ENCODE measurements around the gene CHD1.

The CHD1 gene

DNA sequence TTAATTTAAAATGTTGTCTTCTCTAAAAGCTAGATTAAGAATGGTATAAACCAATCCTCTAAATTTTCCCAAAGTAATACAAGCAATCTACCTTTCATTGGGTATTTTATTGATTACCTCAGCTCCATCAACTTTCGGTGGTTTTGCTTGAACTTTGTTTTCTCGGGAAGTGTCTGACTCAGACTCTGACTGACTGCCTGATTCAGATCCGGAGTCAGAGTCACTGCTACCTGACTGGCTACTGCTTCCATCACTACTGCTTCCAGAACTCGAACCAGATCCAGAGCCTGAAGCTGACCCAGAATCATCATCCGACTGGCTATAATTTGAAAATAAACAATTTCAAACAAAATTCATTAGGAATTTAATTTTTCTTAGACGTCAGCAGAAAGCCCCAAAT, 24.0 kb downstream of the CHD1 start:
- DNase-seq (ENCODE audit: low read depth, low spot score): no peak

DNA sequence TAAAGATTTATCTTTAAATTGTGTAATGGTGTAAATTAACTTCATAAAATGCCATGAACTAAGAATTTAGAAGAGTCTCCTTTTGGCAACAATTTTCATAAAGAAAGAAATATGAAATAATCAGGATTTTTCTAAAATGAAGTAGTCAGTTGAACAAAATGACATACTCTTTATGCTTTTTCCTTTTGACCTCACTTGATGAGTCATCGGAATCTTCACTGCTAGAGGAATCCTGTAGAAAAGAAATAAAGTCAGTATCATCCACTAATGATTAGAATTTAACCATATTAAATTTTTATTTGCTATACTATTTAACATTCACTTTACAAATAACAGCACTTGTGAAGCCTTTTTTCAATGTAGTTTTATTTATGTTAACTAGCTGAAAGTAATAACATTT, 26.1 kb downstream of the CHD1 start:
- DNase-seq (ENCODE audit: low read depth, low spot score): no peak

DNA sequence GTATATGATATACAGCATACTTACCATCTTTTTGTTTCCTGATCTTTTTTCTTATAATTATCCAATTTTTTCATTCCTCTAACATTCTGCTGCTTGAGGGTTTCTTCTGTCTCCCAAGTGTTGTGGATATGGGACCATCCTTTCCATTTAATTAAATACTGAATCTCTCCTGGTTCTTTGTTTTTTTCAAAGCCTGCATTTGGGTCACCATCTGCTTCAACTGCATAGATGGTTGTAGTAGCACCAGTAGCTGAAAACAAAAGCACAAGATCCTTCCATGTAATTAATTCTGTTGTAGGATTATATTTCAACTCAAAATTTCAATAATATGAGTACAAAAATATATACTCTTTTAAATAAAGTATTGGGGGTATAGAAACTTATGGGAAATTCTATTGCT, 29.4 kb downstream of the CHD1 start:
- DNase-seq (ENCODE audit: low read depth, low spot score): no peak

- DNase-seq (ENCODE audit: low read depth, low spot score): no peak
Measured at GRCh38 chr5:98898743-98899142, 30.1 kb downstream of the CHD1 start.

DNA sequence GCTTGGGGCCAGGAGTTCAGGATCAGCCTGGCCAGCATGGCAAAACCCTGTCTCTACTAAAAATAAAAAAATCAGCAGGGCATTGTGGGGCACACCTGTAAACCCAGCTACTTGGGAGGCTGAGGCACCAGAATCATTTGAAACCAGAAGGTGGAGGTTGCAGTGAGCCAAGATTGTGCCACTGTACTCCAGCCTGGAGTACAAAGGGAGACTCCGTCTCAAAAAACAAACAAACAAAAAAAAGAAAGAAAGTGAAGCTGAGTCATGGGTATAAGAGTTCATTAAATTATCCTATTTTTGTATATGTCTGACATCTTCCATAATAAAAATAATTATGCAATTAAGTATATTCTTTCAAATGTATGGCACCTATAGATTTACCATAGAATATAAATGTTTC, 37.2 kb downstream of the CHD1 start:
- no peak for DNase-seq (ENCODE audit: low read depth, low spot score)

DNA sequence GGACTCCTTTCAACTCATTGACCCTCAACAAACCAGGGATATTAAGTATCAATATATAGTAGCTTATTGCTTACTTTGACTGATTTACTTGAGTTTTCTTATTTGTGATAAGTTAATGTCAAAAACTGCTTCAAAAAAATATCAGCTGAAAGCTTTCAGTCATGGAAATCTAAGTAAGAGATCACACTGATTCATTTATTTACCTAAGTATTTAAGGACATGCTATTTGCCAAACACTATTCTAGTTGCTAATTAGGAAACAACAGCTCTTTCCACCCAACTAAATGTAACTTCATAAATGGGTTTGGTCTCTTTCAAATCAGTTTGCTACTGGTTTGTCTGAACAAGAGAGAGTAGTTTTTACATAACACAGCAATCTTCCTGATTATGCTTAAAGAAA, 48.2 kb downstream of the CHD1 start:
- DNase-seq (ENCODE audit: low read depth, low spot score): no peak

GRCh38 chr5:98880151-98880550, 48.7 kb downstream of the CHD1 start:
- no peak for DNase-seq (ENCODE audit: low read depth, low spot score)

DNA sequence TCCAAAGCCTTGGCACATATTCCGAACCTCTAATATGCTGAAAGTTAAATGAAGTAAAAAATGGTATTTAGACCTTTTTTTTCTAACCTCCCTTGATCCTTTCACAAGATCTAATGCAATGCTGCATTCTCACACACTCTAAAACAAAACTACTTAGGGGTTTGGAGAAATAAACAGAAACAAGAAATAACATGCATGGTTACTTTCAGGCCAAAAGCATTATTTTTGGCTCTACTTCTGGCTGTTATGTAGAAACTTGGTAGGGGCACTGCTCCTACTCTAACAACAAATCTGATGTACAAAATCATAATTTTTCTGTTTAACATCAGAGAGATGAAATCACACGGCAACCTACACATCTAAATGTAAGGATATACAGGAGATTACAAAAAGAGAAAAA, 51.2 kb downstream of the CHD1 start:
- DNase-seq (ENCODE audit: low read depth, low spot score): no peak

DNA sequence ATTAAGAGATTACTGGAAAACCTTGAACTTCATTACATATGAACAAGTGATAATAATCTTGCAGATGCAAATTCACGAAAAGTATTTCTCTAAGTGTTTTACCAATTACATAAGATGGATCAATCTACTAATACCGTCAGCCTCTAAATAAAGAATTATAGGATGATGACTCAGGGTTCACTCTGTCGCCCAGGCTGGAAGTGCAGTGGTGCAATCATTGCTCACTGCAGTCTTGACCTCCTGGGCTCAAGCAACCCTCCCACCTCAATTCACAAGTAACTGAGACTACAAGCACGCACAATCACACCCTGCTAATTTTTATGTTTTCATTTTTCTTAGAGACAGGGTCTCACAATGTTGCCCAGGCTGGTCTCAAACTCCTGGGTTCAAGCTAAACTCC, 56.1 kb downstream of the CHD1 start:
- DNase-seq (ENCODE audit: low read depth, low spot score): no peak

DNA sequence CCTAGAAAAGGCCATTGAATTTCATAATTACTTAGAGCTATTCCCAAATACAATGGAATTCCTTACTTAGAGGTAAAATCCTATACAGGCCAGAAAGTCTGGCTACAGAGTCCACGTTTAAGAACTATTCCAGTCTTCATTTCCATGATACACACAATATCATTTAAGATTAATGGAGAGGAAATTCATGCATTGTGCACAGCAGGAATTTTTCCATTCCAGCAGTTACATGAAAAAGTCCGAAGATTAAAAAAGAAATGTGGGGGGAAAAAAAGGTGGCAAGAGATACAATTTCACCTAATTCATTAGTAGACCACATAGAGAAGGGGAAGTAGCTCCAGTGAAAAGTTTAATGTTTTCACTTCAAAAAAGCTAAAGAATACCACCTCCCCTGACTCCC, 63.1 kb downstream of the CHD1 start:
- DNase-seq (ENCODE audit: low read depth, low spot score): no peak

DNA sequence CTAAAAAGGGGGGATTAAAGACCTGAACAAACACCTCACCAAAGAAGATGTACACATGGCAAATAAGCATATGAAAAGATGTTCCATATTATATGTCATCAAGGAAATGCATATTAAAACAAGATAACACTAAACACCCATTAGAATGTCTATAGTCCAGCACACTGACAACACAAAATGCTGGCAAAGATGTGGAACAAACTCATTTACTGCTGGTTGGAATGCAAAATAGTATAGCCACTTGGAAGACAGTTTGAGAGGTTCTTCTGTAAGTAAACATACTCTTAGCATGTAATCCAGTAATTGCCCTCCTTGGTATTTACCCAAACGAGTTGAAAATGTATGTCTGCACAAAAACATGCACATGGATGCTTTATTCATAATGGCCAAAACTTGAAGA, 81.8 kb downstream of the CHD1 start:
- DNase-seq (ENCODE audit: low read depth, low spot score): no peak

DNA sequence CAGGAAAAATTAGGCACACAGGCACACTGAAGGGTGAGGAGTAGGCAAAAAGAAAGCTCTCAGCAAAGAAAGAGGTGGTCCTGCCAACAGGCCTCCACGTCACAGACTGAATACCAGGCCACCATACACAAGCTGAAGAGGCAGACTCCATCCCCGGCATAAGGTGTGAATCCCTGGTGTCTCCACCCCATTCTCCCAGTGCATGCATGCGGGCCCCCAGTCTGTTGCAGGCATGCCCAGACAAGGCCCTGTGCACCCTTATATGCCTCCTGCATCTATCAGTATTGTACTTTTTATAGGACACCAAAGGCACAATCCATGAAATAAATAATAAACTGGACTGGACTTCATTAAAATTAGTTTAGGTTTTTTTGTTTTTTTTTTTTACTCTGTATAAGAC, 82.3 kb downstream of the CHD1 start:
- DNase-seq (ENCODE audit: low read depth, low spot score): no peak

DNA sequence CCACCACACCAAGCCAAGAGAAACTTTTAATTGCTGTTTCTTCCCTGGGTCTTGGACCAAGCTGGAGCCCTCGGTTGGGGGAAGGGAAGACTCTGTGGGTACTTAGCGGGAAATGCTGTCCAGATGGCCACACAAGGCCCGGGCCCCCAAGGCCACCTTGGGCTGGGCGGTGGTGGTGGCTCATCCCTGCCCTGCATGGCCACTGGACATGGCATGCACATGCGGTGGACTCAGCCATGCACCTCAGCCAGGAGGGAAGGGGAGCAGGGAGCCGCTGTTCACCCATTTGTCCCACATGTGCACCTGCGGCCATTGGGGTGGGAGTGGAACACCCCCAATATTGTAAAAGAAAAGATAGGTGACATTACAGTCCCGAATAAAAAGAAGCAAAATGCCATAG, 82.9 kb downstream of the CHD1 start:
- DNase-seq (ENCODE audit: low read depth, low spot score): no peak

- no peak for DNase-seq (ENCODE audit: low read depth, low spot score)
Measured at GRCh38 chr5:98844865-98845264, 83.9 kb downstream of the CHD1 start.

GRCh38 chr5:98843481-98843880, 85.3 kb downstream of the CHD1 start:
- DNase-seq (ENCODE audit: low read depth, low spot score): no peak

DNA sequence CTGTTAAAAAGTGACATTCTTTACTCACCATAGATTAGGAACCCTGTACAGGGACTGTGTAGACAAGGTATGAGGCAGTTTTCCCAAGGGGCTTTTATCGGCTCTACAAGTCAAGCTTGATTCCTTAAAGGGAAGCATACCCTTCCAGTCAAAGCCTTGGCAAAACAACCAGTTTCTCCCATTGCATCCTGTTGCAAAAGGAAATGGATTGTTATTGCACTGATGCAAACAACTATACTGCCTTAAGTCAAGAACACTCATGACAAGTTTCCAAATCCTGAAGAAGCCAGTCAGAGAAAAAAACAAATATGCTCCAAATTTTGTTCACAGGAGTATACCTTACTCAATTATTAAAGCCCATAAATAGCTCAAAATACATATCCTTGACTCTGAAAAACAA, 87.9 kb downstream of the CHD1 start:
- no peak for DNase-seq (ENCODE audit: low read depth, low spot score)

GRCh38 chr5:98839469-98840383, 89.1 kb downstream of the CHD1 start:
- DNase-seq (ENCODE audit: low read depth, low spot score): no peak

- no peak for DNase-seq (ENCODE audit: low read depth, low spot score)
Measured at GRCh38 chr5:98836175-98836574, 92.6 kb downstream of the CHD1 start.

- DNase-seq (ENCODE audit: low read depth, low spot score): no peak
Measured at GRCh38 chr5:98827588-98828284, 101.1 kb downstream of the CHD1 start.

DNA sequence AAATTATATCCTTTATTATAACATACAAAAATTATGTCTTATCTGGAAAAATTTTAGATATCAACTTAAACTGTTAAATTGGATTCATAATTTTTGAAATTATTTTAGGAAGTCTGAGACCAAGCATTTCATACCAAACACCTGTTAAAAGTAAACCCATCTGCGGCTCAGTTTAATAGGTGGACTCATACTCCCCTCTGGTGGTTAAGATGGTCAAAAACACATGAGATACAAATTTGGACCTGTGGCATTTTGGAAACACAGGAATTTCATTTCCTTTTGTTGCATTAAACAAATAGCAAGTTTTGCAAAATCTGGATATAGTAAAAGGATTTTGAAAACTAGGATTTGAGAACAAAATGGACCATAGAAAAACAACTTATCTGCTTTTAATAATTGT, 101.6 kb downstream of the CHD1 start:
- no peak for DNase-seq (ENCODE audit: low read depth, low spot score)

DNA sequence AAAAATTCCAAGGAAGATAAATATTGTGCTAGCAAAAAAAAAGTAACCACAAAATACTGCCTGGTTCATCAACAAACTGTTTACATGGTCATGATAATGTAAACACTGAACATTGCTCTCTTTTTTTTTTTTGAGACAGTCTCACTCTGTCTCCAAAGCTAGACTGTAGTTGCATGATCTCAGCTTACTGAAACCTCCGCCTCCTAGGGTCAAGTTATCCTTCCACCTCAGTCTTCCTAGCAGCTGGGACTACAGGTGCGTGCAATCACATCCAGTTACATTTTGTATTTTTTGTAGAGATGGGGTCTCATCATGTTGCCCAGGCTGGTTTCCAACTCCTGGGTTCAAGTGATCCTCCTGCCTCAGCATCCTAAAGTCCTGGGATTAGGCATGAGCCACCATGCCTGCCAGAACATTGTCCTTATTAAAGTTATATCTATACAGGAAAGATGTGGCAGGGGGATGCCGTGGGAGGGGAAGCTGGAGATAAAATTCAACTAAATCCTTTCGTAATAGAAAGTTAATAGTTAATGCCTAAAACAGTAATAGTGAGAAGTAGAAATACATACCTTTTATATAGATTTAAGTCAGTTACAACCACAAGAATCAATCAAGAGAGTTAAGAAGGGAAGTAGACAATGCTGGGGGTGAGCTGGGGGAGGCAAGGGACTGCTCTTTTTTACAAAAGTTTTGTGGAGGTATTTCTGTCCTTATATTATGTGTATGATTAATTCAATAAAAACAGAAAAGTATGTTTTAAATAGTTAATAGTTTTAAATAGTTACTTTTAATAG, 103.0 kb downstream of the CHD1 start:
- no peak for DNase-seq (ENCODE audit: low read depth, low spot score)

GRCh38 chr5:98816582-98817222, 112.1 kb downstream of the CHD1 start:
- no peak for DNase-seq (ENCODE audit: low read depth, low spot score)
